Measurements from ENCODE around the gene MACROD2.

DNA sequence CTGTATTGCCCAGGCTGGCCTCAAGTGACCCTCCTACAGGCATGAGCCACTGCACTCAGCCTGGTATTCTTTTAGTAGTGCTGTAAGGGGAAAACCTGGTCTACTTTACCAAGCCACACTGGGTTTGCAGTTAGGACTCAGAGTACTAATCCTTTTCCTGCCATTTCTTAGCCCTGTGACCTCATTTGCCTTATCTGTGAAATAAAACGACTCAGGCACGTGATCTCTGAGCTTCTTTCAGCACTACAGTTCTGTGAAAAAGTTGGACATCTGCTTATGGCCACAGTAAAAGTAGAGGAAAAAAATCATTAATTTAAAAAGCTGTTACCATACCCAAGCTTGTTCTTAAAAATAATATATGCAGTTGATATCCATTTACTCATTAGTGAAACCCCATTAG, 1570.5 kb downstream of the MACROD2 start:
- no peak for TF ChIP-seq ZSCAN30 (tag by site-specific recombination; IDR thresholded peaks at IDR 0.05)
- TF ChIP-seq ZNF558 (tag by site-specific recombination; IDR thresholded peaks at IDR 0.05) = no peak
- TF ChIP-seq, protein P1, sequence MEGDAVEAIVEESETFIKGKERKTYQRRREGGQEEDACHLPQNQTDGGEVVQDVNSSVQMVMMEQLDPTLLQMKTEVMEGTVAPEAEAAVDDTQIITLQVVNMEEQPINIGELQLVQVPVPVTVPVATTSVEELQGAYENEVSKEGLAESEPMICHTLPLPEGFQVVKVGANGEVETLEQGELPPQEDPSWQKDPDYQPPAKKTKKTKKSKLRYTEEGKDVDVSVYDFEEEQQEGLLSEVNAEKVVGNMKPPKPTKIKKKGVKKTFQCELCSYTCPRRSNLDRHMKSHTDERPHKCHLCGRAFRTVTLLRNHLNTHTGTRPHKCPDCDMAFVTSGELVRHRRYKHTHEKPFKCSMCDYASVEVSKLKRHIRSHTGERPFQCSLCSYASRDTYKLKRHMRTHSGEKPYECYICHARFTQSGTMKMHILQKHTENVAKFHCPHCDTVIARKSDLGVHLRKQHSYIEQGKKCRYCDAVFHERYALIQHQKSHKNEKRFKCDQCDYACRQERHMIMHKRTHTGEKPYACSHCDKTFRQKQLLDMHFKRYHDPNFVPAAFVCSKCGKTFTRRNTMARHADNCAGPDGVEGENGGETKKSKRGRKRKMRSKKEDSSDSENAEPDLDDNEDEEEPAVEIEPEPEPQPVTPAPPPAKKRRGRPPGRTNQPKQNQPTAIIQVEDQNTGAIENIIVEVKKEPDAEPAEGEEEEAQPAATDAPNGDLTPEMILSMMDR (tag by site-specific recombination; IDR thresholded peaks at IDR 0.05) = no peak
- TF ChIP-seq, protein P2, sequence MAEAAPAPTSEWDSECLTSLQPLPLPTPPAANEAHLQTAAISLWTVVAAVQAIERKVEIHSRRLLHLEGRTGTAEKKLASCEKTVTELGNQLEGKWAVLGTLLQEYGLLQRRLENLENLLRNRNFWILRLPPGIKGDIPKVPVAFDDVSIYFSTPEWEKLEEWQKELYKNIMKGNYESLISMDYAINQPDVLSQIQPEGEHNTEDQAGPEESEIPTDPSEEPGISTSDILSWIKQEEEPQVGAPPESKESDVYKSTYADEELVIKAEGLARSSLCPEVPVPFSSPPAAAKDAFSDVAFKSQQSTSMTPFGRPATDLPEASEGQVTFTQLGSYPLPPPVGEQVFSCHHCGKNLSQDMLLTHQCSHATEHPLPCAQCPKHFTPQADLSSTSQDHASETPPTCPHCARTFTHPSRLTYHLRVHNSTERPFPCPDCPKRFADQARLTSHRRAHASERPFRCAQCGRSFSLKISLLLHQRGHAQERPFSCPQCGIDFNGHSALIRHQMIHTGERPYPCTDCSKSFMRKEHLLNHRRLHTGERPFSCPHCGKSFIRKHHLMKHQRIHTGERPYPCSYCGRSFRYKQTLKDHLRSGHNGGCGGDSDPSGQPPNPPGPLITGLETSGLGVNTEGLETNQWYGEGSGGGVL (tag by site-specific recombination; IDR thresholded peaks at IDR 0.05) = no peak
- no peak for TF ChIP-seq ZNF610 (tag by site-specific recombination; IDR thresholded peaks at IDR 0.05; ENCODE audit: borderline replicate concordance)
- TF ChIP-seq ZNF302 (tag by site-specific recombination; IDR thresholded peaks at IDR 0.05; ENCODE audit: low read depth) = no peak
- no peak for TF ChIP-seq ZNF274 (IDR thresholded peaks at IDR 0.05; ENCODE audit: low read length)
- no peak for TF ChIP-seq ZNF274 (tag by site-specific recombination; IDR thresholded peaks at IDR 0.05; ENCODE audit: borderline replicate concordance)
- no peak for TF ChIP-seq YY1 (tag by site-specific recombination; IDR thresholded peaks at IDR 0.05)
- TF ChIP-seq ZFP3 (tag by site-specific recombination; IDR thresholded peaks at IDR 0.05; ENCODE audit: low read depth) = no peak
